ENCODE data around the gene AP5S1. TPM values are rescaled to one million over a fixed set of nuclear protein-coding genes. Genes with fewer than 3 reads are reported as not detected.

The AP5S1 gene
- total and polyA plus RNA-seq, 2 of the 4 experiments (the other 2 are of a cell fraction), result 10.1 to 11.7 TPM

DNA sequence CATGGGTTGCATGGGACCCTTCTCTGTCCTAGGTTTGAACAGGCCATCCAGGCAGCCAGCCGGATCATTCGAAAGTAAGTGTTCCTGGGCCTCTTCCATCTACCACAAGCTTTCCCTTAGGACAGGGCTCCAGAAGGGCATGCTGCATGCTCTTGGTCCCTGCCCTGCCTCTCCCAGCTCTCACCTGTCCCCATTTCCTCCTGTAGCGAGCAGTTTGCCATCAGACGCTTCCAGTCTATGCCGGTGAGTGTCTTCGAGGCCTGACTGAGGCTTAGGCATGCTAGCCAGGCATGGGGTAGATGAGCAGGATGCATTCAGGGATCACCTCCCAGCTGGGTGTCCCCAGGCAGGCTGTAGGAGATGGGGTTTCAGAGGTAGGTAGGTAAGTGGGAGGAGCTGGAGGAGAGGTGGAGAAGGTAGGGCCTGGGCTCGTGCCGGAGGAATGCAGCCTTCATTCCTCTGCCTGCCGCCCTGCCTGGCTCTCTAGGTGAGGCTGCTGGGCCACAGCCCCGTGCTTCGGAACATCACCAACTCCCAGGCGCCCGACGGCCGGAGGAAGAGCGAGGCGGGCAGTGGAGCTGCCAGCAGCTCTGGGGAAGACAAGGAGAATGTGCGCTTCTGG lies 20.0 kb upstream of the AP5S1 start:
- Histone ChIP-seq H2AFZ (replicated peaks; ENCODE audit: low read length, poor library complexity) (peak overlapping the region; percentile 33), H3K23ac (ENCODE audit: low read depth, low read length) (no peak overlapping the region), H3K9ac (ENCODE audit: low read depth, low read length) (no peak overlapping the region), H3K4ac (ENCODE audit: low read depth, low read length) (peak overlapping the region; percentile 52; the same call in 1 of the 2 replicates), H3K9me1 (ENCODE audit: insufficient read depth, low read length) (peaks cover 29% of the 10 kb centered on the region), H4K20me1 (ENCODE audit: insufficient read depth, low read length) (no peaks in the 10 kb centered on the region), H3K4me1 (ENCODE audit: control insufficient read depth, insufficient read depth, low read length) (peaks cover 28% of the 10 kb centered on the region), H2BK15ac (ENCODE audit: low read depth, low read length) (no peak overlapping the region), H3K27me3 (ENCODE audit: control insufficient read depth, insufficient read depth, low read length) (no peaks in the 10 kb centered on the region), H3K79me1 (ENCODE audit: low read depth in 1 of 2, low read length in 2 of 2) (peaks cover 43 to 91% of the 10 kb centered on the region in 2 experiments), H3K4me3 (ENCODE audit: insufficient read depth, low read depth, low read length) (no peak overlapping the region), H2AK5ac (ENCODE audit: low read depth, low read length) (peak overlapping the region; percentile 79), H3K4me2 (ENCODE audit: low read depth, low read length) (no peak overlapping the region), H3K9me3 (ENCODE audit: control insufficient read depth, insufficient read depth, low read length) (no peaks in the 10 kb centered on the region), H4K5ac (ENCODE audit: low read depth, low read length) (no peak overlapping the region), H4K8ac (ENCODE audit: low read depth in 2 of 2, low read length in 2 of 2) (peak overlapping the region in 1 of 2 experiments; percentile 22; a peak in 1 of 4 replicates), H3K18ac (ENCODE audit: low read depth, low read length) (no peak overlapping the region), H3K56ac (ENCODE audit: extremely low read depth, insufficient read depth, low read length) (no peak overlapping the region), H2BK20ac (ENCODE audit: low read depth, low read length) (peak overlapping the region; percentile 28; the same call in 1 of the 2 replicates), H3K27ac (ENCODE audit: insufficient read depth, low read length) (peak overlapping the region; percentile 13; the same call in 1 of the 2 replicates), H2AK9ac (replicated peaks; ENCODE audit: low read depth, low read length, poor library complexity) (peak overlapping the region; percentile 94), H3K14ac (replicated peaks; ENCODE audit: low read depth, low read length) (0 out of 2 replicates have a peak overlapping the region, but pooled peaks have one; percentile 22), H3K36me3 (ENCODE audit: control insufficient read depth, insufficient read depth, low read length) (peaks cover 63% of the 10 kb centered on the region), H2BK120ac (ENCODE audit: low read depth, low read length) (no peak overlapping the region), H4K91ac (ENCODE audit: insufficient read depth, low read depth, low read length) (no peak overlapping the region; the same call in 1 of the 2 replicates), H2BK5ac (ENCODE audit: low read depth, low read length, poor library complexity, severe bottlenecking) (no peak overlapping the region)
- ATAC-seq (ENCODE audit: low read depth), result no peak
- BruUV-seq (replicated peaks), result no TSS peak
- dilution Hi-C loops (cut with HindIII; ENCODE audit: low sequenced_read_pairs, unreplicated experiment), result no loop called here
- ChIA-PET POLR2A (ENCODE audit: unreplicated experiment) (interaction anchor here (0.5 kb wide), 1 partner anchor 92 kb away, joined by 9 read pairs; no protein-coding TSS in a partner anchor), CTCF (no interaction called here)
- no peak for DNase-seq
- 94% methylated on average over 8 of the region's 18 CpGs; no CpG with 5 or more reads in 1 of the 2 experiments for WGBS, 2 experiments (ENCODE audit: extremely low coverage in 2 of 2, insufficient read length in 1 of 2)
- intact Hi-C loops (cut with micrococcal nuclease), result no loop called here
- TF ChIP-seq FOS (IDR thresholded peaks at IDR 0.05; ENCODE audit: low read depth, low read length) (no peak), RCOR1 (IDR thresholded peaks at IDR 0.05; ENCODE audit: insufficient replicate concordance, low read length) (no peak), MAZ (IDR thresholded peaks at IDR 0.05; ENCODE audit: borderline replicate concordance, low read depth, low read length) (no peak), MXI1 (IDR thresholded peaks at IDR 0.05; ENCODE audit: borderline replicate concordance, low read depth, low read length) (no peak), RFX5 (IDR thresholded peaks at IDR 0.05; ENCODE audit: low read depth, low read length) (no peak), BHLHE40 (IDR thresholded peaks at IDR 0.05; ENCODE audit: low read depth, low read length) (no peak), CEBPB (IDR thresholded peaks at IDR 0.05; ENCODE audit: low read depth, low read length) (no peak), POLR2A (IDR thresholded peaks at IDR 0.05; ENCODE audit: low read depth, low read length) (no peak), SMC3 (IDR thresholded peaks at IDR 0.05; ENCODE audit: low read depth, low read length) (no peak), NFE2L2 (IDR thresholded peaks at IDR 0.05; ENCODE audit: low read depth, low read length) (no peak), RAD21 (IDR thresholded peaks at IDR 0.05; ENCODE audit: low read length) (no peak), MAFK (IDR thresholded peaks at IDR 0.05; ENCODE audit: low read depth, low read length) (no peak)
- TF ChIP-seq, protein P1, sequence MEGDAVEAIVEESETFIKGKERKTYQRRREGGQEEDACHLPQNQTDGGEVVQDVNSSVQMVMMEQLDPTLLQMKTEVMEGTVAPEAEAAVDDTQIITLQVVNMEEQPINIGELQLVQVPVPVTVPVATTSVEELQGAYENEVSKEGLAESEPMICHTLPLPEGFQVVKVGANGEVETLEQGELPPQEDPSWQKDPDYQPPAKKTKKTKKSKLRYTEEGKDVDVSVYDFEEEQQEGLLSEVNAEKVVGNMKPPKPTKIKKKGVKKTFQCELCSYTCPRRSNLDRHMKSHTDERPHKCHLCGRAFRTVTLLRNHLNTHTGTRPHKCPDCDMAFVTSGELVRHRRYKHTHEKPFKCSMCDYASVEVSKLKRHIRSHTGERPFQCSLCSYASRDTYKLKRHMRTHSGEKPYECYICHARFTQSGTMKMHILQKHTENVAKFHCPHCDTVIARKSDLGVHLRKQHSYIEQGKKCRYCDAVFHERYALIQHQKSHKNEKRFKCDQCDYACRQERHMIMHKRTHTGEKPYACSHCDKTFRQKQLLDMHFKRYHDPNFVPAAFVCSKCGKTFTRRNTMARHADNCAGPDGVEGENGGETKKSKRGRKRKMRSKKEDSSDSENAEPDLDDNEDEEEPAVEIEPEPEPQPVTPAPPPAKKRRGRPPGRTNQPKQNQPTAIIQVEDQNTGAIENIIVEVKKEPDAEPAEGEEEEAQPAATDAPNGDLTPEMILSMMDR (conservative IDR thresholded peaks at IDR 0.05; ENCODE audit: low read depth, low read length), result no peak
- TF ChIP-seq, protein P2, sequence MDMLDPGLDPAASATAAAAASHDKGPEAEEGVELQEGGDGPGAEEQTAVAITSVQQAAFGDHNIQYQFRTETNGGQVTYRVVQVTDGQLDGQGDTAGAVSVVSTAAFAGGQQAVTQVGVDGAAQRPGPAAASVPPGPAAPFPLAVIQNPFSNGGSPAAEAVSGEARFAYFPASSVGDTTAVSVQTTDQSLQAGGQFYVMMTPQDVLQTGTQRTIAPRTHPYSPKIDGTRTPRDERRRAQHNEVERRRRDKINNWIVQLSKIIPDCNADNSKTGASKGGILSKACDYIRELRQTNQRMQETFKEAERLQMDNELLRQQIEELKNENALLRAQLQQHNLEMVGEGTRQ (IDR thresholded peaks at IDR 0.05; ENCODE audit: low read depth, low read length), result no peak
- TF ChIP-seq, protein P3, sequence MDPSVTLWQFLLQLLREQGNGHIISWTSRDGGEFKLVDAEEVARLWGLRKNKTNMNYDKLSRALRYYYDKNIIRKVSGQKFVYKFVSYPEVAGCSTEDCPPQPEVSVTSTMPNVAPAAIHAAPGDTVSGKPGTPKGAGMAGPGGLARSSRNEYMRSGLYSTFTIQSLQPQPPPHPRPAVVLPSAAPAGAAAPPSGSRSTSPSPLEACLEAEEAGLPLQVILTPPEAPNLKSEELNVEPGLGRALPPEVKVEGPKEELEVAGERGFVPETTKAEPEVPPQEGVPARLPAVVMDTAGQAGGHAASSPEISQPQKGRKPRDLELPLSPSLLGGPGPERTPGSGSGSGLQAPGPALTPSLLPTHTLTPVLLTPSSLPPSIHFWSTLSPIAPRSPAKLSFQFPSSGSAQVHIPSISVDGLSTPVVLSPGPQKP (IDR thresholded peaks at IDR 0.05; ENCODE audit: borderline replicate concordance, low read depth, low read length), result no peak
- in situ Hi-C loops (cut with MboI; ENCODE audit: low sequenced_read_pairs), result no loop called here

All from IMR-90 (cell line).